ENCODE measurements around the gene GARS1.

- TF ChIP-seq, protein P1, sequence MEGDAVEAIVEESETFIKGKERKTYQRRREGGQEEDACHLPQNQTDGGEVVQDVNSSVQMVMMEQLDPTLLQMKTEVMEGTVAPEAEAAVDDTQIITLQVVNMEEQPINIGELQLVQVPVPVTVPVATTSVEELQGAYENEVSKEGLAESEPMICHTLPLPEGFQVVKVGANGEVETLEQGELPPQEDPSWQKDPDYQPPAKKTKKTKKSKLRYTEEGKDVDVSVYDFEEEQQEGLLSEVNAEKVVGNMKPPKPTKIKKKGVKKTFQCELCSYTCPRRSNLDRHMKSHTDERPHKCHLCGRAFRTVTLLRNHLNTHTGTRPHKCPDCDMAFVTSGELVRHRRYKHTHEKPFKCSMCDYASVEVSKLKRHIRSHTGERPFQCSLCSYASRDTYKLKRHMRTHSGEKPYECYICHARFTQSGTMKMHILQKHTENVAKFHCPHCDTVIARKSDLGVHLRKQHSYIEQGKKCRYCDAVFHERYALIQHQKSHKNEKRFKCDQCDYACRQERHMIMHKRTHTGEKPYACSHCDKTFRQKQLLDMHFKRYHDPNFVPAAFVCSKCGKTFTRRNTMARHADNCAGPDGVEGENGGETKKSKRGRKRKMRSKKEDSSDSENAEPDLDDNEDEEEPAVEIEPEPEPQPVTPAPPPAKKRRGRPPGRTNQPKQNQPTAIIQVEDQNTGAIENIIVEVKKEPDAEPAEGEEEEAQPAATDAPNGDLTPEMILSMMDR (conservative IDR thresholded peaks at IDR 0.05 in 1 of 2, IDR thresholded peaks at IDR 0.05 in 1 of 2; ENCODE audit: extremely low read depth in 1 of 2, insufficient read depth in 1 of 2, low read depth in 1 of 2, low read length in 2 of 2), result no peak
- TF ChIP-seq EZH2 (IDR thresholded peaks at IDR 0.05; ENCODE audit: borderline replicate concordance, low read length), result no peak
Observed at GRCh38 chr7:30634193-30634626, 39.5 kb downstream of the GARS1 start.

Data from mammary epithelial cell (primary cell).